GM19035 (cell line): ENCODE measurements around the gene ROR1.

Source experiments
- ATAC-seq: cut with Tn5 transposase; IDR thresholded peaks from one replicate; pipeline ENCODE4 v1.9.1; 2021; ENCODE audit not compliant: unreplicated experiment

Gene ROR1

DNA sequence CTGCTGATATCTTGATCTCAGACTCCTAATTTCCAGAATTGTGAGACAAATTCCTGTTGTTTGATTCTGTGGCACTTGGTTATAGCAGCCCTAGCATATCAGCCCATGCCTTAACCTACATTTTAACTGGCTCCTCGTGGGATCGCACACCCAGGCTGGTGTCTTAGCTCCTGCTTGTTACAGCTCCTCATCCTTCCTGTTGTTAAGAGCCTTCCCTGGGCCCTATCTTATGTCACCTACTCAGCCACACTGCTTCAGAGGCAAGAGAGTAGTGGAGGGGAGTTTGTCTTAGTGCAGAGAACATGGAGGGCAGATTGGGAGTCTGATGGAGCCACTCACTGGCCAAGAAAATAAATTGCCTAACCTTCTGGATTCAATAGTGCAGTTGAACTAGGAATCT, 131.0 kb downstream of the ROR1 start:
- ATAC-seq, result no peak

DNA sequence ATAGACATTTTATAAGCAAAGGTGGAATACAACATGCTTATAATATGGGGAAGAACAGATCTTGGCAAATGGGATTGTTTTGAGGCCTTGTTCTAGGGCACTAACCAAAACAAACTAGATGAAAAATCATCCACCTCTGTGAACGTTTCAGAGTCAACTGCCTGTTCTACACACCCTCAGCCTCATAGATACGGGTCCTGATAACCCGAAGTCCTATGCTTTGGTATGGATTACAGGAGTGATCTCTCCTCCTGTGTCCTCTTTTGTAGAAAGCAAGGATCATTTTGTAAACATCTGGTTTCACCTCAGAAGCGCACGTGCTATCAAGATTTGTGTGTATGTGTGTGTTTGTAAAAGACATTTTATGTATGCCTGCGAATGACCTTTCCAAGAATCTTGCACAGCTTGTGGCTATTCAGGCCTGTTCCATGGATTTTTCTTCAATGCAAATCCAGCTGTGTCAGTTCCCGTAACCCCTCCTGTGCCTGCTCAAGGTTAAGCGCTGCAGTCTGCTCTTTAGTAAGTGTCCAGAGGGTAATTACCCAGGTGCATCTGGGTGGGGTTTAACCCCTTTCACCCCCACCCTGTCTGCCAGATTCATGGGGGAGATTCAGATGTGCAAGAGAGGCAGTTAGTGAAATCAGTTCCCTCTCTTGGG, 132.4 kb downstream of the ROR1 start:
- no peak for ATAC-seq

DNA sequence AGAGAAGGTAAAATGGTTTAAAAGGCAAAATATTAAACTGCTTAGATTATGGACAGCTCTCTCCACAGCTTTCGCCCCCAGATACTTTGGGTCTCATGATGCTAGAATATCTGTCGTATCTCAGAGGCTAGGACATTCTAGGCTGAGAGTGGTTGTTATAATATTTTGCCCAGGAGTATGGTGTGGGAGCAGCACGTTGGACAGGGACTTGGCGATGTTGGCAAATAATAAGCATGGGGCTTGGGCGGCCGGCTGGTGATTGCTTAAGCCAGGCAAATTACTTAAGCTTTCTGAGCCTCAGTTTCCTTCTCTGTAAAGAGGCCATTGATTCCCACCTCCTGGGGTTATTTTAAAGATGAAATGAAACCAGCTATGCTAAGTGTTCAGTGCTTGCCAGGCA, 133.2 kb downstream of the ROR1 start:
- no peak for ATAC-seq

DNA sequence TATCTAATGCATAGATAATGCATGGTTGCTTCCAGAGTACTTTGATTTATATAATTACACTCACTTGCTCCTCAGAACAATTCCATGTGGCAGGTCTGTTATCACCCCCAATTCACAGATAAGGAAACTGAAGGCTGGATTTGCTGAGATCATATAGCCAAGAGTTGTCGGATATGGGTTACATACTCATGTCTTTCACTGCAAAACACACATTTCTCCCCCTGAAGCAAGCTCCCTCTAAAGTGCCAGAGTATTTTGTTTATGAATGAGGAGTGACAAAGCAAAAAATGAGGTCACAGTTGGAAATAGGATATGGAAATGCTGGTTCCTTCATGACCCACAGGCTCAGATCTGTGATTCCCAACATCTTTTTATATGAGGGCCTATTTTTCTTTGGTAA, 134.2 kb downstream of the ROR1 start:
- ATAC-seq, result no peak

DNA sequence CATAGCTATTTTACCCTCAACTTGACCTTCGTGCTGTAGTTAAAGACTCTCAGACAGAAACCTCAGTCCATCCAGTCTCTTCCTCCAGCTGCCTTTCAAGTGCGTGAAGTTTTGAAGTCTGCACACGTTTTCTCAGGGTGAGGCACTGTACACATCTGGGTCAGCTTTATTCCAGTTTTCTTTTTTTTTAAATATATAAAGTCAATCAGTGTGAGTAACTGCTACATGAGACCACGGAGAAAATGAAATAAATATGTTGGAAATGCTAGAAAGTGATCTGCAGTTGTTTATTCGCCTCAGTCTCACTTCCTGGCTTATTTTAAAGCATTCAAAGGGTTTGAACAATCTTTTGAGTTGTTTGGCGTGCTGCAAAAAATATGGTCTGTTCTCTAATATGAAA, 135.7 kb downstream of the ROR1 start:
- ATAC-seq, result no peak

DNA sequence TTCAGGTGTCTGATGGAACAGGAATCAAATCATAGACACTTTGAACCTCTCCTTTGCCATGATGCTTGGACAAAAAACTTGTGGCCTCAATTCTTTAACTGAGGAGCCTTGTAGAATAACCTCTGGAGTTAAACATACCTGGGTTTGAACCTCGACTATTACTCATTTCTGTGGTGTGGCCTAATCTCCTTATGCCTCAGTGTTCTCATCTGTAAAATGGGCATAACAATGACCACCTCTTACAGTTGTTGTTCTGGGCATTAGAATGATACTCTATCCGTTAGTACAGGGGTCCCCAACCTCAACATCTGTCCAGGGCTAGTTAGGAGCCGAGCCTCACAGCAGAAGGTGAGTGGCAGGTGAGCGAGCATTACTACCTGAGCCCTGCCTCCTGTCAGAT, 137.2 kb downstream of the ROR1 start:
- ATAC-seq, result no peak

DNA sequence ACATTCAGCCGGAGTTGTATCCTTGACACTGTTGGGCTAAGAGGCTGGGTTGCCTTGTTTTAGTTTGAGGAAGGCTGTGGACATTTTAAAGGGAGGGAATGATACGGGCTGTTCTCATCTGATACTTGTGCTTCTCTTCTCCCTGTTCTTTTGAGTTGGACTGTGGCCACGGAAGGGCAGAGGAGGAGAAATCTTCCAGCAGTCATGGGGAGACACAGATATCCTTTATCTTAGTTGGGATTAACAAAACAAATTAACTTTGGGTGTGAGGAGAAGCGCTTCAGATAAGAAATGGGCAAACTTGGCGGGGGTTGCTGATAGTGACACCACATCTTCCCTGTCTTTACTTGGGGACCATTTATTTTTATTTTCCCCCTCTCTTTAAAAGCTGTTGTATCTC, 138.8 kb downstream of the ROR1 start:
- ATAC-seq, result no peak

DNA sequence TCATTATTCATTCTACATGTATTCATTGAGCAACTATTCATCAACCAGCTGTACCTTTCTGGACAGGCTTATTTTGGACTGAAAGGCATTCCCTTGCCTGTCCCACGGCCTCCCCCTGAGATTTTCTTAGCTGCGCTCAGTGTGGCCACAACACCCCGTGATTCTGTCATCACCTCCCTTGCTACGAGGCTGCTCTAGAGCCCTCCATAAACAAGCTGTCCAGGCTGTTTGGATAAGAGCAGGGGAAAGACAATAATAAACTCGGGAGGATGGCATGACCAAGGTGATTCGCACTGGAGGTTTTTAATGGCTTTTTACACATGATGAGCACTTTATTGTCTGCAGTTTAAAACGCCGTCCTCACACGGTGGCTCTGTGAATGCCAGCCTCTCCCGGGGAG, 139.7 kb downstream of the ROR1 start:
- no peak for ATAC-seq

DNA sequence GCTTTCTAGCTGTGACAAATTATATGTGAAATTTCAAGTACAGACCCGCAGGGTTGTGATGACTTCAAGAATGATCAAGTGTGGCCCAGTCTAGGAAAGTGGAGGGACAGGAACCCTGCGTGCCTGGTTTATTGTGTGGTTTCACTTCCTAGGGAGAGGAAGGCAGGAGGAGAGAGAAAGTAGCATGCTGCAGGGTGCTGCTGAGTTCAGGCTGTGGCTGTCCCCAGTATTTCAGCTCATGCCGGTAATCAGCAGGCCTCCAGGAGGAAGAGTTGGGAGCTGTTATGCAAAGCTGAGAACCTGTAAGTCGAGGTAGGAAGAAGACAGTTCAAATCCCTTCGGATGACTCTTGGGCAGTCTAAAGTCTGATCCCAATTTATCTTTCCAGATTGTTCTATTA, 140.4 kb downstream of the ROR1 start:
- no peak for ATAC-seq

DNA sequence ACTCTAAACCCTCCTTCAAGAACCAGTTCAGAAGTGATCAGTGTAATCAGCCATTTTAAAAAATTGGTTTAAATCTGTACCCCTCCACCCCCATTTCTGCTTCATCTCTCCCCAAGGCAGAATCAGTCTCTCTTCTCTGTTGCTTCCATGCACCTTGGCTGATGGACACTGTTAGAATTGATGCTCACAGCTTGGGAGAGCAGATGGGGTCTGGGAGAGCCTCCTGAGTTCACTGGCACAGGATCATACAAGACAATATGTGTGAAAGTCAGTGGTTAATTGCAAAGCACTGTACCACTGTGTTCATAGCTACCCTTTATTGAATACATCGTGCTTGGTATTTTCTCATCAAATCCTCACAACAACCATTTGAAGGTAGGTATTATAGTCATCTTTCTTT, 140.9 kb downstream of the ROR1 start:
- no peak for ATAC-seq

DNA sequence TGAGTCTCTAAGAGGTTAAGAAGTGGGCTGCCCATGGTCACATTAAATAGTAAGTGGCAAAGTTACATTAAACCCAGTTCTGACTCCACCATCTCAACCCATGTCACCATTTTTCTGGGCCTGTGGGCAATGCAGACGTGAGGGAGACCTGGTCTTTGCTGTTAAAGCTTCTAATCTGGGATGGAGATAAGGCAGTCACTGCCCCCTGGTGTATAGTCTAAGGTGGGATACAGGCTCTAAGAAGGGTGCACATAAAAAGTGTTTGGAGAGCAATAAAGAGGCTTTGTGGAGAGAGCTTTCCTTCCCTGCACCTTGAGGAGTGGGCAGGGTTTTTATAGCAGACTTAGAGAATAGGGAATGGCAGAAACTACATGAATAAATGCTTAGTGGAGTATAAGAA, 141.3 kb downstream of the ROR1 start:
- peak; percentile 52 for ATAC-seq

DNA sequence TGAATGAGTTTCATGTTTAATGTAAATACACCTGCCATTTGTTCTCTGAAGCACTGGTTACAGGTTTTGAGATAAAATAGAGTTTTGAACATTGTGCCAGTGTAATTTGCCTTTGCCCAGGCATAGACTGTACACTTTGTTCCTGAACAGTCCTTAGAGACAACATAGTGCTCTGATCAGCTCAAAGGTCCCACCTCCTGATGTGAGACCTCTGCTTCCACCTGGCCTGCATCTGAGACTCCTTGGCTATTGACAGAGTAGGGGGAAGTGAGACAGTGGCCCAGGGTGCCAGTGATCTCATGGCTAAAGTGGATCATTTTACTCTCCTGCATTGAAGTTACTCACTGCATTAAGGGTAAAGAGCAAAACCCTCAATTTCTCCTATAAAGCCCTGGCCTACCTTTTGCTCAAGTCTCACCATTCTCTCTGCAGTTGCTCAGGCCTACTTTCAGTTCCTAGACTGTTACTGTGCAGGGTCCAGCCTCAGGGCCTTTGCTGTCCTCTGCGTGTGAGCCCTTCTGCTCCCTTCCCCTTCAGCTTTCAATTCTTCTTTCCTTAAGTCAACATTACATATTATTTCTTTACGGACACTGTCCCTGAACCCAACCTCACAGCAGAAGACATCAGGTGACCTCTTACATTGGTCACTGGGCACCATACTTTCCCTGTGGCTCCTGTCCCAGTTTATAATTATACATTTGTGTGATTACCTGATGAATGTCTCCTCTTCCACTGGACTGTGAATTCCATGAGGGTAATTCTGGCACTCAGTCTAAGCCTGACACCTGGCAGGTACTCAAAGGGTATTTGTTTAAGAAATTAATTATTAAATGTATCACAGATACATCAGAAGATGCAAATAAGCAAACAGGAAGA, 142.9 kb downstream of the ROR1 start:
- no peak for ATAC-seq

DNA sequence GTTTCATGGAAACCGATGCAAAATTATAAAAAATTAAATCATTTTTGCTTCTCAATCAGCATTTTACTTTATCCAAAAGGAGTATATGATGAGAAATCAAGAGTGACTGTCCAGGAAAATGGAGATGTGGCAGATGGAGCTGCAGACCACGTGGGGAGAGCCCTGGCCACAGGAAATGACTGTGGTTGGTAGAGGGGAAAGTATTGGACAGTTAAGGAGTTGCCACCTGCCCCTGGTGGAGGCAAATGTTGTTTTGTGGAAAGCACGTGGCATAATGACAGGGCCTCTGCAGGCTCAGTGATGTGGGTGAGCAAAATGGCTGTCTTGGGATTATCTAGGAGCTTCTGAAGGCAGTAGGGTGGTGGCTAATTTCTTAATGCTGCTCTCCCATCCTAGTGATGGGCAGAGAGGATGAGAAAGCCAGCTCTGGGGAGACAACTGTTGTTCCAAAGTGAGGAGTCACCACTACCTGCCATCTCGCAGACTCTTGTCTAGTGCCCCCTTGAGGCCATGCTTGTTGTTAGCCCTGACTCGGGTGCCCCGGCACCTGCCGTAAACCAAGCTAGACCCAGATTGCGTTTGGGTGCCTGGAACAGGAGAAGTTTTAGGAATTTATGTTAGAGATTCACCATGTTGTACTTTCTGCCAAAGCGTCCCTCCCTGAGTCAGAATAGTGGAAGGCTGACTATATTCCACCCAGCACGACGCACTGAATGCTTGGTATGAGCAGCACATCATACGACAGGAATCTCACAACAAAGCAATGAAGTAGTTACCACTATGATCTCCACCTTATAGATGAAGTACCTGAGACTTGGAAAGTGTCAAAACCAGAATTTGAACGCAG, 144.0 kb downstream of the ROR1 start:
- ATAC-seq, result no peak

DNA sequence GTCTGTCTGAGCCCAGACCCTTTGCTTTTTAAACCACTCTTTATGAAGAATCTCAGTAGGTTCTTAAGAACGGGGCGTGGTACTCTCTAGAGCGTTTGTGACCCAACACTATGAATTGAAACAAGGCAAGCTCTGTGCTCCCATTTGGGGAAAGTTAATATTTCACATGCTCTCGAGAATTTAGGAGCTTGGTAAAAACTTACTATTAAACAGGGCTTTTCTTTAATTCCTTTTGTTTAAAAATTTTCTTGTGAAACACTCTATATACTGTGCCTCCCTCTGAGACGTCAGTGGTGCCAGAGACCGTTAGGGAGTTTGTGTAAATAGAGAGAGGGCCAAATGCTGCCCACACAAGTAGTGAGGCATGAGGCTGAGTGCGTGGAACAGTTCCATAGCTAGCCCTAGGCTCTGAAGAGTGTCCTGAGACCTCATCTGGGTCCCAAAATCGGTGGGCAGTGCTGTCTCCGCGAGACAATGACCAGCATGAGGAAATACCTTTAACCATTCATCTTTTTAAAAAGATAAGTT, 144.7 kb downstream of the ROR1 start:
- no peak for ATAC-seq

DNA sequence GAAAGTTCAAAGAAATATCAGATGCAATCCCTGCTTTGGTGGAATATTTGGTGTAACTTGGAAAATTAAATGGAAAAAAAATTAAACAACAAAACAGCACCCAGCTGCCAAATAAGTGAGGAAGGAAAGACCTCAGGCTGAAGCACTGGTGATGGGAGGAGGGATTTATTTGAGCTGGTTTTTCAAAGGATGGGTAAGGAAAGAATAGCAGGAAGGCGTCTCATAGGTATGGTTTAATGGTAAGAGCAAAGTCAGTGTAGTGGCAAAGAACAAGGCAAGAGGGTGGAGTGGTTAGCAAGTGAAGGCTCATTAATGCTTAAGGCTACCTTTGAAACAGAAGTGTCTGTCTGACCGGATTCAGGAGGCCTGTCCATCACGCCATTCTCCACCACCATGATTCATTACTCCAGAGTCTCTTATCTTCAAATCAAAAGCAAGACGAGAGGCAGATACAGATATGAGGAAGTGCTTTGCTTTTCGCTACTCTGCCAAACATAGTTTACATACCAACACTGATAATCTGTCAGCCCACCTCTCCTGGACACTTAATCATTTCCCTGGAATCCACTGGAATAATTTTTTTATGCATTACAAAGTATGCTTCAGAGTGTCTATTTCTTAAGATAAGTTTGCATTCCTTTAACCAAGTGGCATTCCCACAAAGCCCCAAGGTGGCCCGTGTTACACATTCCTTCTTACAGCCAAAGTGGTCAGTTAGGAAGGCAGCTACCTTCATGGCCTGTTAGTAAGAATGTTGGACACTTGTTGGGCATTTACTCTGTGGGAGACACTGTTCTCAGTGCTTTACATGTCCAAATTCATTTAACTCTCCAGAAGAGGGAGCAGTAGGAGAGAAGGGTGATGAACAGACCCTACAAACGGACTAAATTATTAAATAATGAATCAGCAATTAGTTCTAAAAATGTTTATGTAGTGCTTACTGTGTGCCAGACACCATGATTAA, 146.6 kb downstream of the ROR1 start:
- no peak for ATAC-seq

DNA sequence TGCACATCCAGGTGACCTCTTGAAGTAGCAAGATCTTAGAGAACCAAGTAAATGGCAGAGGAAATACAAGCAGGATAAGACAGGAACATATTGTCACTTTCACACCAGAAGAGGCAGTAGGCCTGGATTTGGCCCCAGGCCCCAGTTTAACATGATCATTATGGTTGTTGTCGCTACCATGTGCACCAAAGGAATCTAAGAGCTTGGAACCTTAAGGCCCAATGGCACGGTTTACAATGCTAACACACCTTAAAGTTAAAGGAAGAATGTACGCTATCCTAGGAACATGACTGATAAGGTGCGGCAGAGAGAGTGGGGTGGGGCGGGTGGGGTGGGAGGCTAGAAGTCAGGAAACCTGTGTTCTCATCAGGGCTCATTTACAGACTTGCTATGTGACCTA, 147.5 kb downstream of the ROR1 start:
- no peak for ATAC-seq

DNA sequence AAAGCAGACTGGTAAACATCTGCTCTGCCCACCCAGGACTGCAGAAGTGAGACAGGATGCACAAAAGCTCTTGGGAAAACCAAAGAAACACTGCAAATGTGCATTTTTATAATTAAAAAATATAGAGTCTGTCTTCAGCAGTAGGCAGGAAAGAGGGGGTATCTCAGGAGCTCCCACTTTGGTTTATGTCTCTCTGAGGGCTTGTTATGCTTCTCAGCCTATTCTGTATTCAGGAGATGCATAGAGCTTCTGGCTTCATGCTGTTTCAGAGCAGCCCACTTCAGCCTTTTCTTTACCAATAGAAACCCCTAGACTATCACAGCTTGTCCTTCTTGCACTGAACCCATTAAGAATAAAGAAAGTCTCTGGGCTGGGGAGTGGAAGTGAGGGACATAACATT, 148.0 kb downstream of the ROR1 start:
- ATAC-seq, result no peak

DNA sequence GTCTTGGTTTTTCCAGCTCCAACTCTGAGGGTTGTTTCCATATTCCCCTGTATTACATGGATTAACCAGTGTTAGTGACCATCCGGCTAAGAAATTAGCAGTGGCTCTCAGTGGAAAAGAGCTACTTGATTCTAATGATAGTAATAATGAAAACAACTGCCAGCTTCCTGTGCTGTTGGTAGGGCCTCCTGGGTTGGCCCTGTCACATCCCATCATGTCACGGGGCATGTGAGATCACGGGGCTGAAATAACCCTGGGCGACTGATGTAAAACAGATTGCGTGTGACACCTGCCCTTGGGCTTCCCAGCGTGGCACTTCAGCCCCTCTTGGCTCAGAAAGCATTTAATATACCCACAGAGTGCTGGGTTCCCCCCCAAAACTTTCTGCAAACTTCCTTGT, 149.0 kb downstream of the ROR1 start:
- ATAC-seq, result no peak

DNA sequence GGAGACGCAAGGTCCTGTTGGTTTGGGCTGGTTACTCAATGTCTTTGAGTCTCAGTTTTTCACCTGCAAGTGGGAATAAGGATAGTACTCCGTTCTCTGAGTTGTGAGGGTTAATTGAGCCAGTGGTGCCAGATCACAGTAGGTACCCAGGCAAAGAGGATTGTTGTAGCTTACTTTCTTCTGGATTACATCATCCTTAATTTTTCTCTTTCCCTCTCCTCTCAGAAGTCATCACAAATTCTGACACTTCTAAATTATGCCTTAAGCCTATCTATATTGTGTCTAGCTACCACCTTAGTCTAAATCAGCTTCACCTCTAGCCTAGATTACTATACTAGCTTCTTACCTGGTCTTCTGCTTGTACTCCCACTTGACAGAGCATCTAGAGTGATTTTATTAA, 149.5 kb downstream of the ROR1 start:
- no peak for ATAC-seq

DNA sequence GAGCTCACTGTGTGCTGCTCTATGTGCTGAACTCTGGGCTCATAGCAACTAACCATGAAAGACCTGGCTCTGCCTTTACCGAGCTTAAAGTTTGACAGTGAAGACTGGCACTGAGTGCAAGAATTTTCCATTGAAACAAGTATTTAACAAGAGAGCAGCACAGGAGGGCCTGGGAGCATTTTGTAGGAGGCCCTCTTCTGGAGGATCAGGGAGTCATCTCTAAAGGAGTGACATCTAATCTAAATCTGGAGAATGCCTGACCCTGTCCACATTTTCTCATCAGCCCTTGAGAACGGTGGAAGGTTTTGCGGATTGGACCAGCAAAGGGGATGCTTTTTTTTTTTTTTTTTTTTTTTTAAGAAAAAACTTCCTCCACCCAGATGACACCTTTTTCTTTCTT, 150.8 kb downstream of the ROR1 start:
- no peak for ATAC-seq
